SW 1271 (cell line): ENCODE data around the gene KERA.

ENCODE experiments used
- DNase-seq, 2 experiments: peaks; one replicate each; lab custom pipeline; 2025; lab: John Stamatoyannopoulos, UW

KERA gene

GRCh38 chr12:91009319-91009950 lies 48.4 kb downstream of the KERA start:
- DNase-seq = no peak

DNA sequence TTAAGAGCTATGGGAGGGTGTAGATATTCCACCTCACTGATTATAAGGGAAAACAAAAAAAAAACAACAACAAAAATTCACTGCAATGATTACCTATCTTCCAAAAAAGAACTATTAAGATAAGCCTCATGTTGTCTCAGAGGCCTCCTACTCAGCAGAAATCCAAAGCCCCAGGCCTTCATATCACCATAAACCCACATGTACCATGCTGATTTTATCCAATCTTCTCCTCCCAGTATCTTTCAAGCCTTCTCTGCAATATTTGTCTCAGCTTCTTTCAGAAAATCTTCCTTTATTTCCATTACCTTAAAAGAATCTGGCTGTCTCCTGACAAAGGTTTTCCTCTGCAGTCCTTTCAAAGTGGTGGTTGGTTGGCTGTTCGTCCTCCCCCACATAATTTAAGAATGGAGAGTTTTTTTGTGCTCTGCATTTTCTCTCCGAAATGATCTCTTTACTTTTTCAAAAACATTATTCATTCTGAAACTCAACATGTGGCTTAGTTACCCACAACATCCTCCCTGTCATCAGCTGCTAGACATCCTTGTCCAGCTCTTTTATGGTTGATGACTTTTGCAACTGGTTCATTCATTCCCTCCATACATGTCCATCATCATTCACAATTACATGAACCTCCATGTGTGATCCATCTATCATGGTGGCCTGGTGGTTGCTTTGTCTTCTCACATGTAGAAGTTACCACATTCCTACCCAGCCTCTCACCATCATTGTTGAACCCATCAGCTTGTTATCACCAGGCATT lies 50.1 kb downstream of the KERA start:
- DNase-seq = no peak

GRCh38 chr12:91004872-91005271 lies 53.0 kb downstream of the KERA start, which contains the start of gene EPYC:
Gene EPYC (minus strand): TSS chr12:91004972. CDS start chr12:91002565, 2,407 bp downstream.
- DNase-seq = no peak

DNA sequence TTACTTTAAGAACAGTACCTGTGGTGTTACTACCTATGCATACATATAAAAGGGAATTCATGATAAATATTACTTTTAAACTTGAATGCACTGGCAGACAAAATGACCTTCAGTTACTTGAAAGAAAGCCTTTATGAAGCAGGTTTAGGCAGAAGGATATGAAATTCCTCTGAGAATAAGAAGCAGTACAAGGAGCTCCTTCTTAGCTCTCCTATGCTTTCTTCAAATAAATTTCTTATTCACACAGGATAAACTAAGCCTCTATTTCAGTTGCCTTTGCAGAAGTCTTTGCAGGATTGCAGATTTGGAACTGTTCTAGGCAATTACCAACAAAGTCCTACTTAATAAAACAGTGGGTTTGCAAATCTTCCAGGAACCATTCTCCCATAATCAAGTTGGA lies 54.1 kb downstream of the KERA start:
- no peak for DNase-seq

- DNase-seq = no peak
Observed at GRCh38 chr12:91001306-91001705, 56.5 kb downstream of the KERA start.
